Keratinocyte (primary cell): ENCODE measurements around the gene GALNT13.

Source experiments
- CTCF ChIP-seq, 3 experiments: IDR thresholded peaks in 1 of 3; conservative IDR thresholded peaks in 1 of 3; optimal IDR thresholded peaks in 1 of 3; 2 replicates in 2 of 3; 3 replicates in 1 of 3; pipeline versions ENCODE3 to v1.5.1; 2011; ENCODE audit warnings: low read length in 3 of 3, mild to moderate bottlenecking in 3 of 3, moderate library complexity in 2 of 3, control low read depth in 1 of 3, inconsistent platforms in 1 of 3; ENCODE audit not compliant: insufficient read depth in 2 of 3; ENCODE audit errors: extremely low read depth in 1 of 3
- EZH2 ChIP-seq: IDR thresholded peaks from one replicate; pipeline ENCODE4 v1.6.1; 2012; ENCODE audit warnings: inconsistent platforms, mild to moderate bottlenecking, low read length, moderate library complexity

GRCh38 chr2:154437104-154437503 lies 565.4 kb downstream of the GALNT13 start:
- TF ChIP-seq CTCF (optimal IDR thresholded peaks at IDR 0.05 in 1 of 3, IDR thresholded peaks at IDR 0.05 in 1 of 3, conservative IDR thresholded peaks at IDR 0.05 in 1 of 3; ENCODE audit: extremely low read depth in 1 of 3, insufficient read depth in 2 of 3, low read length in 3 of 3), result no peak
- no peak for TF ChIP-seq EZH2
